MCF 10A (cell line): Measurements from ENCODE around the gene DIDO1. TPM values are rescaled to one million over a fixed set of nuclear protein-coding genes. Genes with fewer than 3 reads are reported as not detected.
"Not testable (repeated sequence)": the region's sequence is repeated elsewhere in the genome, so short reads cannot be mapped to it uniquely, and the experiment has no call there.

Source experiments
- BruUV-seq: library from RNA; stranded (reverse); fragments of 400-500 nt; replicated peaks from 2 replicates; lab custom pipeline; 2021; lab: Mats Ljungman, UMichigan
- CTCF ChIA-PET: fragments of 300-600 bp; sonication (Branson Sonifier 250); formaldehyde crosslinking; extraction: SDS; loops from one replicate; lab custom pipeline; 2021; ENCODE audit warnings: antibody characterized with exemption, inconsistent platforms; lab: Yijun Ruan, JAX
- POLR2A ChIA-PET: fragments of 300-600, 350-650 bp; sonication (Branson Sonifier 250); formaldehyde crosslinking; extraction: SDS; loops from one replicate; lab custom pipeline; 2020; ENCODE audit warnings: antibody characterized with exemption, inconsistent platforms; lab: Yijun Ruan, JAX
- DNase-seq: peaks from one replicate; pipeline ENCODE4 v3.0.0-alpha.2; 2018; ENCODE audit not compliant: unreplicated experiment
- H3K27ac Mint-ChIP-seq: one replicate; pipeline ENCODE4 v1.8.0; 2022; ENCODE audit warnings: mild to moderate bottlenecking, low read depth, mixed read lengths; ENCODE audit not compliant: unreplicated experiment
- H3K27me3 Mint-ChIP-seq: one replicate; pipeline ENCODE4 v1.8.0; 2022; ENCODE audit warnings: mixed read lengths; ENCODE audit not compliant: insufficient read depth, unreplicated experiment
- H3K36me3 Mint-ChIP-seq: one replicate; pipeline ENCODE4 v1.8.0; 2022; ENCODE audit warnings: mild to moderate bottlenecking, moderate library complexity, mixed read lengths; ENCODE audit not compliant: insufficient read depth, unreplicated experiment
- H3K4me1 Mint-ChIP-seq: one replicate; pipeline ENCODE4 v1.8.0; 2022; ENCODE audit warnings: mixed read lengths; ENCODE audit not compliant: insufficient read depth, unreplicated experiment
- H3K4me3 Mint-ChIP-seq: one replicate; pipeline ENCODE4 v1.8.0; 2022; ENCODE audit warnings: mild to moderate bottlenecking, moderate library complexity, mixed read lengths; ENCODE audit not compliant: unreplicated experiment
- H3K9me3 Mint-ChIP-seq: one replicate; pipeline ENCODE4 v1.8.0; 2022; ENCODE audit warnings: mixed read lengths; ENCODE audit not compliant: unreplicated experiment
- intact Hi-C: fragments of 100-400 bp; cut with micrococcal nuclease; formaldehyde crosslinking; loops from 2 replicates; pipeline ENCODE4 v1.14.1; 2022
- total RNA-seq: library from RNA; stranded (reverse); gene quantifications from 2 replicates; pipeline ENCODE4 v1.2.3, GENCODE V29; 2022
- TF ChIP-seq, protein P1 (sequence below): fragments of 200-600 bp; IDR thresholded peaks from one replicate; pipeline ENCODE4 v1.8.0; 2022; ENCODE audit warnings: antibody characterized with exemption, mild to moderate bottlenecking; ENCODE audit not compliant: unreplicated experiment

Gene DIDO1
- total RNA-seq, 1 experiment from 2014 or later: 36.8 TPM

DNA sequence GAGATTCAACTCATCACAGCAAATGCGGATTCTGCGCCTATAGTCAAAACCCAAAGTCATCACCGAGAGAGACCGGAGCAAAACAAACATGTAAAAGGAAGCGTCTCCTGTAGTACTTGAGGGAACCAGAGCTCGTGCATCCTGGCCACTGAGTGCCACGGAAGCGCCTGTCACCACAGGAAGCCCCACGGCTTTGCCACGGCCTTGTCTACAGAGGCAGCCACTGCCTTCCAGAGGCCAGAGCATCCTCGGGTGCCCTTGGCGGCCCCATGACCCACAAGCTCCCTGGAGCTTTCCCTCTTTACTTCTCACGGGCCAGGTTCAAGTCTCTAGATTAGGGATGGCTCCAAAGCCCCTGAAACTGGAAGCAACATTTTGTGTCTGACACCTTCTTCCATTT is 72.2 kb downstream of the DIDO1 start:
- Mint-ChIP-seq H3K36me3 (peaks cover 50% of the 10 kb centered on the region), H3K27me3 (no peaks in the 10 kb centered on the region), H3K4me1 (peaks cover 12% of the 10 kb centered on the region), H3K4me3 (no peak overlapping the region), H3K9me3 (no peaks in the 10 kb centered on the region), H3K27ac (no peak overlapping the region)
- TF ChIP-seq, protein P1, sequence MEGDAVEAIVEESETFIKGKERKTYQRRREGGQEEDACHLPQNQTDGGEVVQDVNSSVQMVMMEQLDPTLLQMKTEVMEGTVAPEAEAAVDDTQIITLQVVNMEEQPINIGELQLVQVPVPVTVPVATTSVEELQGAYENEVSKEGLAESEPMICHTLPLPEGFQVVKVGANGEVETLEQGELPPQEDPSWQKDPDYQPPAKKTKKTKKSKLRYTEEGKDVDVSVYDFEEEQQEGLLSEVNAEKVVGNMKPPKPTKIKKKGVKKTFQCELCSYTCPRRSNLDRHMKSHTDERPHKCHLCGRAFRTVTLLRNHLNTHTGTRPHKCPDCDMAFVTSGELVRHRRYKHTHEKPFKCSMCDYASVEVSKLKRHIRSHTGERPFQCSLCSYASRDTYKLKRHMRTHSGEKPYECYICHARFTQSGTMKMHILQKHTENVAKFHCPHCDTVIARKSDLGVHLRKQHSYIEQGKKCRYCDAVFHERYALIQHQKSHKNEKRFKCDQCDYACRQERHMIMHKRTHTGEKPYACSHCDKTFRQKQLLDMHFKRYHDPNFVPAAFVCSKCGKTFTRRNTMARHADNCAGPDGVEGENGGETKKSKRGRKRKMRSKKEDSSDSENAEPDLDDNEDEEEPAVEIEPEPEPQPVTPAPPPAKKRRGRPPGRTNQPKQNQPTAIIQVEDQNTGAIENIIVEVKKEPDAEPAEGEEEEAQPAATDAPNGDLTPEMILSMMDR: no peak
- ChIA-PET CTCF (interaction anchor here (0.8 to 1.4 kb wide), 3 partner anchors 9 to 22 kb away, joined by 3 to 7 read pairs (median 4); no protein-coding TSS in a partner anchor), POLR2A (interaction anchor here (0.6 to 1.1 kb wide), 4 partner anchors 8 to 86 kb away, joined by 3 to 5 read pairs (median 4); partner anchors contain the start of gene TCFL5)
- no TSS peak for BruUV-seq
- no peak for DNase-seq
- intact Hi-C loops: no loop called here

DNA sequence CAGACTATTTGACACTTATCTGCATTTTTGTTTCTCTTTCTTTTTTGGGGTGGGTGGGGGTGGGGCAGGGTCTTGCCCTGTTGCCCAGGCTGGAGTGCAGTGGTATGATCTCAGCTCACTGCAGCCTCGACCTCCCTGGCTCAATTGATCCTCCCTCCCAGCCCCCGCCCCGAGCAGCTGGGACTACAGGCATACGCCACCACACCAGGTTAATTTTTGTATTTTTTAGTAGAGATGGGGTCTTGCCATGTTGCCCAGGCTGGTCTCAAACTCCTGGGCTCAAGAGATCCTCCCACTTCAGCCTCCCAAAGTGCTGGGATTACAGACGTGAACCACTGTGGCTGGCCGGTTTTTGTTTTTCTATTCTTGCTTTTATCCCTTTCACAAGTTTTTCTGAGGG is 73.0 kb downstream of the DIDO1 start:
- H3K27me3 Mint-ChIP-seq, CTCF ChIA-PET, H3K27ac Mint-ChIP-seq, H3K4me3 Mint-ChIP-seq, BruUV-seq, DNase-seq, H3K9me3 Mint-ChIP-seq, intact Hi-C loops: not testable (repeated sequence)
- Mint-ChIP-seq H3K36me3 (peaks cover 49% of the 10 kb centered on the region), H3K4me1 (peaks cover 12% of the 10 kb centered on the region)
- POLR2A ChIA-PET: interaction anchor here (0.7 to 1.1 kb wide), 2 partner anchors 9 to 39 kb away, joined by 3 to 5 read pairs; partner anchors contain the start of gene TCFL5

DNA sequence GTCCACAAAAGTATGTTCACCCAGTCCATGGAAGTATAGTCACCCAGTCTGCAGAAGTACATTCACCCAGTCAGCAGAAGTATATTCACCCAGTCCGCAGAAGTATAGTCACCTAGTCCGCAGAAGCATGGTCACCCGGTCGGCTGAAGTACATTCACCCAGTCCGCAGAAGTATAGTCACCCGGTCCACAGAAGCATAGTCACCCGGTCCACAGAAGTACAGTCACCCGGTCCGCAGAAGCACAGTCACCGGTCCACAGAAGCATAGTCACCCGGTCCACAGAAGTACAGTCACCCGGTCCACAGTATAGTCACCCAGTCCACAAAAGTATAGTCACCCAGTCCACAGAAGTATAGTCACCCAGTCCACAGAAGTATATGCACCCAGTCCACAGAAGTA is 73.5 kb downstream of the DIDO1 start:
- ChIA-PET POLR2A (interaction anchor here (1.1 kb wide), 1 partner anchor 9 kb away, joined by 3 read pairs; the partner anchor contains the start of gene TCFL5), CTCF (no interaction called here)
- Mint-ChIP-seq H3K9me3 (no peaks in the 10 kb centered on the region), H3K4me1 (peaks cover 8% of the 10 kb centered on the region), H3K4me3 (no peak overlapping the region), H3K36me3 (peaks cover 49% of the 10 kb centered on the region), H3K27me3 (no peaks in the 10 kb centered on the region), H3K27ac (no peak overlapping the region)
- intact Hi-C loops: no loop called here
- no TSS peak for BruUV-seq
- no peak for DNase-seq
- TF ChIP-seq, protein P1: no peak

DNA sequence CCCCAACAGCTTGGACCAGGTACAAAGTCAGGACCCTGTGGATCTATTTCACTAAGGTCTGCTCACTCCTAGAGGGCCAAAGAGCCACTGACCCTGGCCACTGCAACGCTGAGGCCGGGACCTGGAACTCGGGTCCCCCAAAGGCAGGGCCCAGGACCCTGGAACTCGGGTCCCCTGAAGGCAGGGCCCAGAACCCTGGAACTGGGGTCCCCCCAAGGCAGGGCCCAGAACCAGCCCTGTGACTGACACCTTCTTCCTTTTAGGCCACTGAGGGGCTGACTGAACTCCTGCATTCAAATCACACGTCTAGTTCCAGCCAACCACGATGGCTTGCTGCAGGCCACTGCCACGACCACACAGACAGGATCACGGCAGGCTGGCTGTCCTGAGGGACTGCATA is 74.1 kb downstream of the DIDO1 start:
- Mint-ChIP-seq H3K4me3 (no peak overlapping the region), H3K36me3 (peaks cover 49% of the 10 kb centered on the region), H3K4me1 (peaks cover 4% of the 10 kb centered on the region), H3K27me3 (no peaks in the 10 kb centered on the region), H3K9me3 (no peaks in the 10 kb centered on the region), H3K27ac (no peak overlapping the region)
- CTCF ChIA-PET: interaction anchor here (0.6 to 1.2 kb wide), 2 partner anchors 23 to 44 kb away, joined by 3 read pairs; no protein-coding TSS in a partner anchor
- POLR2A ChIA-PET: interaction anchor here (0.6 kb wide), 1 partner anchor 163 kb away, joined by 5 read pairs; no protein-coding TSS in a partner anchor
- TF ChIP-seq, protein P1: no peak
- BruUV-seq: TSS peak; percentile 17
- intact Hi-C loops: no loop called here
- no peak for DNase-seq
